ENCODE data around the gene ALDH1L2. TPM values are rescaled to one million over a fixed set of nuclear protein-coding genes. Genes with fewer than 3 reads are reported as not detected.

ALDH1L2 gene
- total RNA-seq, 1 experiment from 2014 or later, result 1.9 TPM

DNA sequence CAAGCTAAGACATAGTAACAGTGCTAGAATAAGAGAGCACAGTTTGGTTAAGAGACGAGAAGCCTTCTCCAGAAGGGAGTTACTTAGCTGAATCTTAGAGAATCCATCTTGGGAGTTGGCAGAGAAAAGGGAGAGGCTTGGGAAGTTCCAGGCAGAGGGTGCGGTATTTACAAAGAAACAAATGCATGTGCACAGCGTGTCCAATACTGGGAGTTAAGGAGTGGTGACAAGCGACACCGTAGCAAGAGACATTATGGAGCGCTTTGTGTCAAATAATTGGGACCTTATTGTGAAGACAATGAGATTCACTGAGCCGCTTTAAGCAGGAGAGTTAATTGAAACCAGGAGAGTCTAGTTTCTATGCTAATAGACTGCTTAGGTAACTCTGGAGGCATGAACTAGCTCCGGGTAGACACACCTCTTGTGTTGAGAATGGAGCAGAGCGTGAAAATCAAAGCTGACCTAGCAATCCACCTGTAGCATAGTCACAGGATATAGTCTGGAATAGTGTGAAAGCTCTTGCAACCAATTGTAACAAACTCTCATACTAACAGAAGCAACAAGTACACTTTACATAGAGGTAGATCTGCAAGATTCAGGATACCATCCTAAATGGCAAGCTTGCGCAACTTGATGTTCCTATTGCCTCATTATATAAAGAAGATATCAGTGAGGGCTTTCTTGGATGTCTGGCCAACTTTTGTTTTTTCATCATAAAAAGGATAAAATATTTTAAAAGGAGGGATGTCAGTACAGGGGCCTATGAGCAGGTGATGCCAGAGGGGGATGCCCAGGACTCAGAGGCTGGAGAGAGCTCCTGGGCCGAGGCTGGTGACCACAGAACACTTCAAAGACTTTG lies 5.3 kb downstream of the ALDH1L2 start:
- no peak overlapping the region for H3K4ac ChIP-seq (ENCODE audit: low read depth, low read length)
- no peak overlapping the region for H4K91ac ChIP-seq (ENCODE audit: insufficient read length, low read depth, low read length)
- no peak overlapping the region for H3K27ac ChIP-seq (ENCODE audit: insufficient read length, low read depth, low read length)
- no peak overlapping the region for H2BK5ac ChIP-seq (ENCODE audit: insufficient read length, low read length)
- Mint-ChIP-seq H3K9me3 (no peaks in the 10 kb centered on the region), H3K36me3 (ENCODE audit: insufficient read depth in 1 of 3, low read depth in 3 of 3) (no peaks in the 10 kb centered on the region), H3K4me1 (peaks cover 19% of the 10 kb centered on the region in 2 experiments), H3K4me3 (no peak overlapping the region; a peak in 1 of 5 replicates), H3K27ac (no peak overlapping the region), H3K27me3 (ENCODE audit: low read depth) (peaks cover 14% of the 10 kb centered on the region)
- H3K79me2 ChIP-seq (ENCODE audit: insufficient read depth, low read length), result no peaks in the 10 kb centered on the region
- H4K20me1 ChIP-seq (ENCODE audit: control insufficient read depth, insufficient read depth, insufficient read length), result no peaks in the 10 kb centered on the region
- no peak overlapping the region for H3K4me2 ChIP-seq (ENCODE audit: insufficient read depth, insufficient read length, low read length)
- H3K9me3 ChIP-seq (ENCODE audit: control insufficient read depth, low read depth, low read length), result no peaks in the 10 kb centered on the region
- H3K14ac ChIP-seq (ENCODE audit: insufficient read depth, low read length), result no peak overlapping the region
- no peak overlapping the region for H2AFZ ChIP-seq (ENCODE audit: low read length)
- H2BK15ac ChIP-seq (ENCODE audit: low read depth, low read length), result no peak overlapping the region
- DNase-seq, result no peak
- no peak overlapping the region for H4K5ac ChIP-seq (ENCODE audit: insufficient read length, low read depth, low read length)
- no peak overlapping the region for H4K8ac ChIP-seq (replicated peaks; ENCODE audit: insufficient read length, low read depth, low read length)
- H3K27me3 ChIP-seq (ENCODE audit: insufficient read depth, low read length), result no peaks in the 10 kb centered on the region
- H3K4me1 ChIP-seq (ENCODE audit: insufficient read depth, low read length), result no peaks in the 10 kb centered on the region; the same call in 1 of the 2 replicates
- no peaks in the 10 kb centered on the region for H3K79me1 ChIP-seq (ENCODE audit: insufficient read depth, low read depth, low read length, poor library complexity, severe bottlenecking)
- WGBS (ENCODE audit: extremely low coverage, insufficient read length, low lambda C conversion rate), result no CpG with 5 or more reads among the region's 11 CpGs
- no peak overlapping the region for H3K18ac ChIP-seq (ENCODE audit: insufficient read length, low read depth, low read length)
- no peak overlapping the region for H3K23ac ChIP-seq (ENCODE audit: insufficient read length, low read depth, low read length)
- H2BK20ac ChIP-seq (ENCODE audit: low read depth, low read length, poor library complexity, severe bottlenecking), result no peak overlapping the region
- no peak overlapping the region for H3K9ac ChIP-seq (ENCODE audit: extremely low read depth, insufficient read length, low read length)
- H2AK5ac ChIP-seq (ENCODE audit: insufficient read length, low read length), result no peak overlapping the region
- no peak overlapping the region for H2BK12ac ChIP-seq (ENCODE audit: insufficient read length, low read depth, low read length)
- no peak overlapping the region for H2BK120ac ChIP-seq (ENCODE audit: low read depth, low read length, poor library complexity, severe bottlenecking)
- H3T11ph ChIP-seq (ENCODE audit: low read length), result no peak overlapping the region
- H3K56ac ChIP-seq (ENCODE audit: insufficient read length, low read depth, low read length), result no peak overlapping the region
- TF ChIP-seq, protein P1, sequence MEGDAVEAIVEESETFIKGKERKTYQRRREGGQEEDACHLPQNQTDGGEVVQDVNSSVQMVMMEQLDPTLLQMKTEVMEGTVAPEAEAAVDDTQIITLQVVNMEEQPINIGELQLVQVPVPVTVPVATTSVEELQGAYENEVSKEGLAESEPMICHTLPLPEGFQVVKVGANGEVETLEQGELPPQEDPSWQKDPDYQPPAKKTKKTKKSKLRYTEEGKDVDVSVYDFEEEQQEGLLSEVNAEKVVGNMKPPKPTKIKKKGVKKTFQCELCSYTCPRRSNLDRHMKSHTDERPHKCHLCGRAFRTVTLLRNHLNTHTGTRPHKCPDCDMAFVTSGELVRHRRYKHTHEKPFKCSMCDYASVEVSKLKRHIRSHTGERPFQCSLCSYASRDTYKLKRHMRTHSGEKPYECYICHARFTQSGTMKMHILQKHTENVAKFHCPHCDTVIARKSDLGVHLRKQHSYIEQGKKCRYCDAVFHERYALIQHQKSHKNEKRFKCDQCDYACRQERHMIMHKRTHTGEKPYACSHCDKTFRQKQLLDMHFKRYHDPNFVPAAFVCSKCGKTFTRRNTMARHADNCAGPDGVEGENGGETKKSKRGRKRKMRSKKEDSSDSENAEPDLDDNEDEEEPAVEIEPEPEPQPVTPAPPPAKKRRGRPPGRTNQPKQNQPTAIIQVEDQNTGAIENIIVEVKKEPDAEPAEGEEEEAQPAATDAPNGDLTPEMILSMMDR (conservative IDR thresholded peaks at IDR 0.05), result no peak
- peaks cover 5% of the 10 kb centered on the region for H3K23me2 ChIP-seq (ENCODE audit: insufficient read length, low read depth, low read length, poor library complexity, severe bottlenecking)

Data from H9 (cell line).